ENCODE results near the gene SPATS2L.

SPATS2L gene

GRCh38 chr2:200453142-200453852 is 146.8 kb downstream of the SPATS2L start:
- TF ChIP-seq CTCF (IDR thresholded peaks at IDR 0.05; ENCODE audit: control insufficient read depth, extremely low read depth, insufficient read depth) = no peak
- no peak for DNase-seq (ENCODE audit: low read depth)
- no peak overlapping the region for H3K4me3 ChIP-seq (ENCODE audit: low read depth, low read length)

GRCh38 chr2:200453853-200454534 is 147.5 kb downstream of the SPATS2L start:
- DNase-seq (ENCODE audit: low read depth) = no peak
- H3K4me3 ChIP-seq (ENCODE audit: low read depth, low read length) = no peak overlapping the region
- TF ChIP-seq CTCF (IDR thresholded peaks at IDR 0.05; ENCODE audit: control insufficient read depth, extremely low read depth, insufficient read depth) = no peak

GRCh38 chr2:200454927-200455801 is 148.7 kb downstream of the SPATS2L start:
- no peak for TF ChIP-seq CTCF (IDR thresholded peaks at IDR 0.05; ENCODE audit: control insufficient read depth, extremely low read depth, insufficient read depth)
- no peak for DNase-seq (ENCODE audit: low read depth)
- no peak overlapping the region for H3K4me3 ChIP-seq (ENCODE audit: low read depth, low read length)

- no peak for DNase-seq (ENCODE audit: low read depth)
- TF ChIP-seq CTCF (IDR thresholded peaks at IDR 0.05; ENCODE audit: control insufficient read depth, extremely low read depth, insufficient read depth) = no peak
- H3K4me3 ChIP-seq (ENCODE audit: low read depth, low read length) = no peak overlapping the region
Observed at GRCh38 chr2:200455958-200456421, 149.5 kb downstream of the SPATS2L start.

- DNase-seq (ENCODE audit: low read depth) = no peak
- no peak for TF ChIP-seq CTCF (IDR thresholded peaks at IDR 0.05; ENCODE audit: control insufficient read depth, extremely low read depth, insufficient read depth)
- no peak overlapping the region for H3K4me3 ChIP-seq (ENCODE audit: low read depth, low read length)
Observed at GRCh38 chr2:200456567-200456966, 150.1 kb downstream of the SPATS2L start.

- no peak for DNase-seq (ENCODE audit: low read depth)
- no peak for TF ChIP-seq CTCF (IDR thresholded peaks at IDR 0.05; ENCODE audit: control insufficient read depth, extremely low read depth, insufficient read depth)
- H3K4me3 ChIP-seq (ENCODE audit: low read depth, low read length) = no peak overlapping the region
Observed at GRCh38 chr2:200459101-200459500, 152.6 kb downstream of the SPATS2L start.

Measured in LNCaP clone FGC (cell line).